NB4 (cell line): ENCODE measurements around the gene GPX3.

Experiments
- DNase-seq: peaks from one replicate; pipeline ENCODE4 v3.0.0; 2010; ENCODE audit warnings: low read depth
- H3K4me3 ChIP-seq: one replicate; pipeline ENCODE4 v1.5.1; 2011; ENCODE audit warnings: mild to moderate bottlenecking, low read depth, low read length, moderate library complexity
- MYC ChIP-seq: IDR thresholded peaks from 2 replicates; pipeline ENCODE4 v1.6.1; 2011; ENCODE audit warnings: low read depth, low read length
- POLR2A ChIP-seq: IDR thresholded peaks from 2 replicates; pipeline ENCODE4 v1.6.1; 2011; ENCODE audit warnings: mild to moderate bottlenecking; ENCODE audit not compliant: insufficient read length; ENCODE audit errors: extremely low read depth
- TF ChIP-seq, protein P1 (sequence below): IDR thresholded peaks from one replicate; pipeline ENCODE4 v1.5.1; 2012; ENCODE audit warnings: low read depth, low read length
- TF ChIP-seq, protein P2 (sequence below): IDR thresholded peaks from 2 replicates; pipeline ENCODE4 v1.6.1; 2011; ENCODE audit warnings: low read depth, low read length

The GPX3 gene

DNA sequence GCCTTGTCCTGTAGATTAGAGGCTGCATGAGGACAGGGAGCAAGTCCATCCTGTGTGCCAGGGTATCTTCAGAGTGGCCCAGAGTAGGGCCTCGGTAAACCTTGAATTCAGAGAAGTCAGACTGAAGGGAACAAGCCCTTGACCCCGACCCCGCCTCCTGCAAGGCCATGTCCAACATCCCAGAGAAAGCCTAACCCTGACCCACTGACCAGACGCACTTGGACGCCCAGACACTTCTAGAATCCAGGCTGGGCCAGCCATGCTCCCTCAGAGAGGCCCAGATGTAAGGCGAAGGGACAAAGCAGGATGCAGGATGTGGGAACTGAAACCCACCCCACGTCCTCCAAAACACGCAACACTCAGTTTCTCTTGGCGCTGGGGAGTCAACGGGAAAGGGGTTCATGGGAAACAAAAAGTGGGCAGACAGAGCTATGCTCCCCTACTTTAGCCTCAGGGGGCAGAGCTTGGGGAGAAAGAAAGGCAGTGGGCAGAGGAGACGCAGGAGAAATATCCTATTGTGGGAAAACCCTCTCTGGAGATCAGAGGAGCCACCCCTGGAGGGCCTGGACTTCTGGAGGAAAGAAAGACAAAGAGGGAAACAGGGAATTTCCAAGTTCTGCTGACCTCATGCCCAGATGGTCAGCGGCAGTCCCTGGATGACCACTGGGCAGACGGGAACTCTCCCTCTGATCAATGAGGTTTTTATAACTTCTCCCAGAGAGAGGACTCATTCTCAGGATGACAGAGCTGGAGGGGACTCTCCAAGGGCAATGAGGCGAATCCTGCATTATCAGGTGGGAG, 47.4 kb downstream of the GPX3 start:
- H3K4me3 ChIP-seq = no peak overlapping the region
- DNase-seq = no peak
- TF ChIP-seq, protein P1, sequence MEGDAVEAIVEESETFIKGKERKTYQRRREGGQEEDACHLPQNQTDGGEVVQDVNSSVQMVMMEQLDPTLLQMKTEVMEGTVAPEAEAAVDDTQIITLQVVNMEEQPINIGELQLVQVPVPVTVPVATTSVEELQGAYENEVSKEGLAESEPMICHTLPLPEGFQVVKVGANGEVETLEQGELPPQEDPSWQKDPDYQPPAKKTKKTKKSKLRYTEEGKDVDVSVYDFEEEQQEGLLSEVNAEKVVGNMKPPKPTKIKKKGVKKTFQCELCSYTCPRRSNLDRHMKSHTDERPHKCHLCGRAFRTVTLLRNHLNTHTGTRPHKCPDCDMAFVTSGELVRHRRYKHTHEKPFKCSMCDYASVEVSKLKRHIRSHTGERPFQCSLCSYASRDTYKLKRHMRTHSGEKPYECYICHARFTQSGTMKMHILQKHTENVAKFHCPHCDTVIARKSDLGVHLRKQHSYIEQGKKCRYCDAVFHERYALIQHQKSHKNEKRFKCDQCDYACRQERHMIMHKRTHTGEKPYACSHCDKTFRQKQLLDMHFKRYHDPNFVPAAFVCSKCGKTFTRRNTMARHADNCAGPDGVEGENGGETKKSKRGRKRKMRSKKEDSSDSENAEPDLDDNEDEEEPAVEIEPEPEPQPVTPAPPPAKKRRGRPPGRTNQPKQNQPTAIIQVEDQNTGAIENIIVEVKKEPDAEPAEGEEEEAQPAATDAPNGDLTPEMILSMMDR = no peak
- TF ChIP-seq MYC (no peak), POLR2A (no peak)
- TF ChIP-seq, protein P2, sequence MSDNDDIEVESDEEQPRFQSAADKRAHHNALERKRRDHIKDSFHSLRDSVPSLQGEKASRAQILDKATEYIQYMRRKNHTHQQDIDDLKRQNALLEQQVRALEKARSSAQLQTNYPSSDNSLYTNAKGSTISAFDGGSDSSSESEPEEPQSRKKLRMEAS = no peak

DNA sequence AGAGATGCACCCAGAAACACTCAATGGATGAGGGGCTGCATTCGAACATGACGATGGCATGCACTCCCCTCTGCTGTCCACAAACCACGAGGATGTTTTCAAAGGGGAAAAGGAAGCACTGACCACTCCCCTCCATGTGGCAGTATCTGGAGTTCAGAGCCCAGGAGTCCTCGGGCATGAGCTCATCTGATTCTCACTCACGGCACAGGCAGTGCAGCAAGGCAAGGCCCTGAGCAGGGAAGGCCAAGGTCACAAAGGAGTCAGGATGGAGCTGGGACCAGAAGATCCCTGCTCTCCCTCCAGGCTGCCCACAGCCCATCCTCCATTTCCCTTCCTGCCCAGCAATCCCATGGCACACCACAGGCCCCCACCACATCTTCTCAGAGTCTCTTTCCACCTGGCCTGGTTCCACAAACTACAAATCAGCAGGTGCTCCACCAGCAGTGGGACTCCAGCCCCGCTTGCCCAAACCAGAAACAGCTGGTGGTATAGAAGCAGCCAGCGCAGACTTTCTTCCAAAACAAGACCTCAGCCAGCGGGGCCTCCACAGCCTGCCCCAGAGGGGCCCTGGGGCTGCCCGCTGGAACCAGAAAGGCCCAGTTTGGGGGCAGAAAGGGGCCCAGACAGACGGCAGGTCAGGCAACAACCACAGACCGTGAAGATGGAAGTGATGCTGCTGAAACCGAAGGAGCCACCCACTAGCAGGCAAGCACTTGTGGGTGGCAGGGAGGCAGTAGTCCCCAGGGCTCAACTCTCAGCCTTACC, 48.2 kb downstream of the GPX3 start:
- H3K4me3 ChIP-seq = no peak overlapping the region
- no peak for DNase-seq
- TF ChIP-seq POLR2A (no peak), MYC (no peak)
- TF ChIP-seq, protein P1 = no peak
- TF ChIP-seq, protein P2 = no peak

DNA sequence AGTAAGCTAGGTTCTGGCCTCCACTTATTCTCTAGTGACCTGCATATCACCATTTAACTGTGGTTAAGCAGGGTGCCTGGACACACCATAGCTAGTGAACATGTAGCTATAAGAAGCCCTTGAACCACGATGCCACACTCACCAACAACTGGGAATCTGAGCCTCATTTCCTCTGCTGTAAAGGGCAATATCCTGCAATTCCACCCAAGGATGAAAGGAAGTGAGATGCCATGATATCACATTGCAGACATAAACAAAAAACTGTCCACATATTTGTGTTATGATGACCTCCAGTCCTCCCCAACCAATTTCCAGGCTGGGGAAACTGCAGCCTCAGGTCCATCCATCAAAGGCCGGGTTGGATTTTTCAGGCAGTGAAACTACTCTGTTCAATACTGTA, 50.1 kb downstream of the GPX3 start:
- TF ChIP-seq, protein P1 = no peak
- TF ChIP-seq POLR2A (no peak), MYC (no peak)
- TF ChIP-seq, protein P2 = no peak
- no peak overlapping the region for H3K4me3 ChIP-seq
- no peak for DNase-seq

DNA sequence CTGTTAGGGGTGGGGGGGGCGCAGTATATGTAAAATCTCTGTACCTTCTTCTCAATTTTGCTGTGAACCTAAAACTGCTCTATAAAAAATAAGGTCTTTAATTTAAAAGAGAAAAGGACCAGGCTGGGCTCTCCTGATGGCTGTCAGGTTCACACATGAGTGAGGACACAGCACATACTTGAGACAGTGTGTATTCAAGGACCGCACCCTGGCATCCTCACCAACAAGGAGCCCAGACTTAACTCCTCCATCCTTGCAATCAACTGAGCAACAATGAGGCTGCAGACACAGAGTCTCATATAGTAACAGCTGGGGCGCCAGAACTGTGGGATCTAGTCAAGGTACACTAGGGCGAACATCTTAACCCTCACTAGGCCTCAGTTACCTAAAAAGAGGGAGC, 50.6 kb downstream of the GPX3 start:
- no peak overlapping the region for H3K4me3 ChIP-seq
- DNase-seq = no peak
- TF ChIP-seq, protein P2 = no peak
- TF ChIP-seq, protein P1 = no peak
- TF ChIP-seq MYC (no peak), POLR2A (no peak)

DNA sequence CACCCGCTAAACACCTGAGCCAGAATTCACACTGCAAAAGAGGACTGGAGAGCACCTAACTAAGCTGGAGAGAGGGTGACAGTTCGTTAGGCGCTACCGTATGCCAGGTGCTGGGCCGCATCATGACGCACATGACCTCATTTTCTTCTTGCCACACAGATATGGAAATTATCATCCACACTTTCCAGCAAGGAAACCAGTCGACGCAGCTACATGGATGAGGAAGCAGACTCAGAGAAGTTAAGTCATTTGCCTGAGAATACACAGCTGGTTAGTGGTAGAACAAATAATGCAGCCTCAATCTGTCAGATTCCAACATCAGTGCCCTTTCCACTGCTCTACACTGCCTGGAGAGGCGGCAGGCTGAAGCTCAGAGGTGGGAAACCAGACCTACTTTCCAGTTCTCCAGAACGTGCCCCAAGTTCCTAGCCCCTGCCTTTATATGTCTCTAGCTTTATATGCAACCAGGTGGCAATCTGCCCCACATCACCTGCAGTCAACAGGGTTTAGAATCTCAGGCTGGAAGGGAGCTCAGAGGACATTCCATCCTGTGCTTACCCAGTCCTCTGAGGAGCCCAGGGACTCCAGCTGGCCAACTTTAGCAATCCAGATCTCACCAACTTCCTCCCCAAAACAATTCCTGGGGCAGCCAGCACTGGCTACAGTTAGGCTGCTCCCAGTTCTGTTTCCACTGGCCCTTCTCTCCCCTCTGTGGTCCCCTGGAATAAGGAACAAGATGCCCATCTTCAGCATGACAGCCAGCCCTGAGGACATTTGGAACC, 51.6 kb downstream of the GPX3 start:
- no peak for DNase-seq
- H3K4me3 ChIP-seq = no peak overlapping the region
- TF ChIP-seq POLR2A (no peak), MYC (no peak)
- TF ChIP-seq, protein P1 = no peak
- TF ChIP-seq, protein P2 = no peak
